NCI-H146 treated with DMSO at 0.1 percent for 48 hours (cell line): Measurements from ENCODE around the gene P4HA3.

ENCODE experiments used
- DNase-seq: peaks from one replicate; lab custom pipeline; 2025; ENCODE audit not compliant: unreplicated experiment; lab: John Stamatoyannopoulos, UW

Gene P4HA3

GRCh38 chr11:74318241-74318932 lies 6.9 kb upstream of the P4HA3 start:
- DNase-seq: no peak

GRCh38 chr11:74316772-74317505 lies 5.5 kb upstream of the P4HA3 start:
- no peak for DNase-seq

GRCh38 chr11:74312326-74312725 lies 886 bp upstream of the P4HA3 start:
- DNase-seq: no peak

GRCh38 chr11:74310857-74311256 lies 583 bp downstream of the P4HA3 start:
- DNase-seq: no peak

- DNase-seq: no peak
Observed at GRCh38 chr11:74307434-74307833, 4.0 kb downstream of the P4HA3 start.

GRCh38 chr11:74306435-74307175 lies 4.8 kb downstream of the P4HA3 start:
- no peak for DNase-seq

GRCh38 chr11:74299015-74299414 lies 12.4 kb downstream of the P4HA3 start:
- DNase-seq: no peak

GRCh38 chr11:74297484-74297883 lies 14.0 kb downstream of the P4HA3 start:
- DNase-seq: no peak

GRCh38 chr11:74288911-74289310 lies 22.5 kb downstream of the P4HA3 start:
- DNase-seq: no peak

GRCh38 chr11:74288161-74288560 lies 23.3 kb downstream of the P4HA3 start:
- DNase-seq: no peak

GRCh38 chr11:74284466-74284865 lies 27.0 kb downstream of the P4HA3 start:
- no peak for DNase-seq

- no peak for DNase-seq
Observed at GRCh38 chr11:74283580-74284180, 27.8 kb downstream of the P4HA3 start.

- no peak for DNase-seq
Observed at GRCh38 chr11:74282914-74283371, 28.5 kb downstream of the P4HA3 start.

GRCh38 chr11:74282421-74282820 lies 29.0 kb downstream of the P4HA3 start:
- no peak for DNase-seq

- DNase-seq: no peak
Observed at GRCh38 chr11:74280494-74280893, 30.9 kb downstream of the P4HA3 start.

- no peak for DNase-seq
Observed at GRCh38 chr11:74279256-74279655, 32.2 kb downstream of the P4HA3 start.

GRCh38 chr11:74278721-74279161 lies 32.7 kb downstream of the P4HA3 start:
- DNase-seq: no peak

GRCh38 chr11:74278103-74278502 lies 33.3 kb downstream of the P4HA3 start:
- no peak for DNase-seq

GRCh38 chr11:74276581-74276980 lies 34.9 kb downstream of the P4HA3 start:
- DNase-seq: no peak

GRCh38 chr11:74272276-74272675 lies 39.2 kb downstream of the P4HA3 start:
- DNase-seq: no peak

GRCh38 chr11:74269161-74269811 lies 42.2 kb downstream of the P4HA3 start:
- DNase-seq: no peak
